ENCODE measurements around the gene ADARB2.

The ADARB2 gene

DNA sequence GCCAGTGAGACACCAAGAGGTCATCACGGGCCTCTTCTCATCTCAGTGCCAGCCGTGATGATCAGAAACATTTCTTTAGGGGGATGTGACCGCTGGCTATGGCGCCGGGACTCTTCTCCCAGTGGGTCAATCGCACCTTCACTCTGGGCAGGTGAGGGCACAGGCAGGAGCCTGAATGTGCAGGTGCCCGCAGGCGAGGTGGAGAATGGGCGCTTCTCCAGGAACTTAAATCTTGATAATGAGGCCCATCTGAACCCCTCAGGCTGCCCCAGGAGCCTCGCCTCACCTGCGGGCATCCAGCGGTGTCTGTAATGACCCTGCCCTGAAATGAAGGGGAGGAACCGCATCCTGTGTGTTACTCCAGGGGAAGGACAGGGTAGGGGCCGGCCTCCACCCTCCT is 204.7 kb downstream of the ADARB2 start:
- Histone ChIP-seq H3K27ac (ENCODE audit: extremely low read depth, low read depth, low read length) (no peak overlapping the region), H3K36me3 (ENCODE audit: control insufficient read depth in 2 of 2, insufficient read depth in 1 of 2, low read length in 2 of 2) (no peaks in the 10 kb centered on the region), H3K9me3 (ENCODE audit: control insufficient read depth, insufficient read depth, low read depth, low read length) (no peaks in the 10 kb centered on the region), H3K4me3 (ENCODE audit: low read depth, low read length) (no peak overlapping the region), H3K4me1 (ENCODE audit: control insufficient read depth, insufficient read depth, low read length) (no peaks in the 10 kb centered on the region)
- ChIA-PET POLR2A (interaction anchor here (0.7 kb wide), 1 partner anchor 95 kb away, joined by 3 read pairs; no protein-coding TSS in a partner anchor), CTCF (interaction anchor here (0.7 to 1.7 kb wide), 2 partner anchors 22 to 111 kb away, joined by 3 to 4 read pairs; no protein-coding TSS in a partner anchor)
- TF ChIP-seq ZNF350 (tag by site-specific recombination; IDR thresholded peaks at IDR 0.05) = no peak
- no peak for TF ChIP-seq ZNF202 (tag by site-specific recombination; IDR thresholded peaks at IDR 0.05; ENCODE audit: borderline replicate concordance)
- TF ChIP-seq TRIM28 (IDR thresholded peaks at IDR 0.05; ENCODE audit: borderline replicate concordance, low read length) = no peak
- TF ChIP-seq ZSCAN4 (tag by site-specific recombination; IDR thresholded peaks at IDR 0.05) = no peak
- no peak for TF ChIP-seq ZBTB20 (tag by site-specific recombination; IDR thresholded peaks at IDR 0.05)
- no peak for TF ChIP-seq ZNF146 (tag by site-specific recombination; IDR thresholded peaks at IDR 0.05)
- TF ChIP-seq CTCF (tag by site-specific recombination; IDR thresholded peaks at IDR 0.05) = no peak
- no peak for TF ChIP-seq ZBTB8A (tag by site-specific recombination; IDR thresholded peaks at IDR 0.05)
- no peak for TF ChIP-seq ZNF501 (tag by site-specific recombination; IDR thresholded peaks at IDR 0.05)
- no peak for TF ChIP-seq ZNF670 (tag by site-specific recombination; IDR thresholded peaks at IDR 0.05; ENCODE audit: low read depth)
- TF ChIP-seq YY2 (tag by site-specific recombination; IDR thresholded peaks at IDR 0.05) = no peak
- no peak for TF ChIP-seq KLF1 (tag by site-specific recombination; IDR thresholded peaks at IDR 0.05)
- no peak for TF ChIP-seq ZNF530 (tag by site-specific recombination; IDR thresholded peaks at IDR 0.05; ENCODE audit: low read depth)
- no peak for TF ChIP-seq IKZF3 (tag by site-specific recombination; IDR thresholded peaks at IDR 0.05)
- TF ChIP-seq, protein P1, sequence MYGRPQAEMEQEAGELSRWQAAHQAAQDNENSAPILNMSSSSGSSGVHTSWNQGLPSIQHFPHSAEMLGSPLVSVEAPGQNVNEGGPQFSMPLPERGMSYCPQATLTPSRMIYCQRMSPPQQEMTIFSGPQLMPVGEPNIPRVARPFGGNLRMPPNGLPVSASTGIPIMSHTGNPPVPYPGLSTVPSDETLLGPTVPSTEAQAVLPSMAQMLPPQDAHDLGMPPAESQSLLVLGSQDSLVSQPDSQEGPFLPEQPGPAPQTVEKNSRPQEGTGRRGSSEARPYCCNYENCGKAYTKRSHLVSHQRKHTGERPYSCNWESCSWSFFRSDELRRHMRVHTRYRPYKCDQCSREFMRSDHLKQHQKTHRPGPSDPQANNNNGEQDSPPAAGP (tag by site-specific recombination; IDR thresholded peaks at IDR 0.05) = no peak
- TF ChIP-seq ZNF585B (tag by site-specific recombination; IDR thresholded peaks at IDR 0.05) = no peak
- TF ChIP-seq, protein P2, sequence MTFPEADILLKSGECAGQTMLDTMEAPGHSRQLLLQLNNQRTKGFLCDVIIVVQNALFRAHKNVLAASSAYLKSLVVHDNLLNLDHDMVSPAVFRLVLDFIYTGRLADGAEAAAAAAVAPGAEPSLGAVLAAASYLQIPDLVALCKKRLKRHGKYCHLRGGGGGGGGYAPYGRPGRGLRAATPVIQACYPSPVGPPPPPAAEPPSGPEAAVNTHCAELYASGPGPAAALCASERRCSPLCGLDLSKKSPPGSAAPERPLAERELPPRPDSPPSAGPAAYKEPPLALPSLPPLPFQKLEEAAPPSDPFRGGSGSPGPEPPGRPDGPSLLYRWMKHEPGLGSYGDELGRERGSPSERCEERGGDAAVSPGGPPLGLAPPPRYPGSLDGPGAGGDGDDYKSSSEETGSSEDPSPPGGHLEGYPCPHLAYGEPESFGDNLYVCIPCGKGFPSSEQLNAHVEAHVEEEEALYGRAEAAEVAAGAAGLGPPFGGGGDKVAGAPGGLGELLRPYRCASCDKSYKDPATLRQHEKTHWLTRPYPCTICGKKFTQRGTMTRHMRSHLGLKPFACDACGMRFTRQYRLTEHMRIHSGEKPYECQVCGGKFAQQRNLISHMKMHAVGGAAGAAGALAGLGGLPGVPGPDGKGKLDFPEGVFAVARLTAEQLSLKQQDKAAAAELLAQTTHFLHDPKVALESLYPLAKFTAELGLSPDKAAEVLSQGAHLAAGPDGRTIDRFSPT (tag by site-specific recombination; IDR thresholded peaks at IDR 0.05) = no peak

DNA sequence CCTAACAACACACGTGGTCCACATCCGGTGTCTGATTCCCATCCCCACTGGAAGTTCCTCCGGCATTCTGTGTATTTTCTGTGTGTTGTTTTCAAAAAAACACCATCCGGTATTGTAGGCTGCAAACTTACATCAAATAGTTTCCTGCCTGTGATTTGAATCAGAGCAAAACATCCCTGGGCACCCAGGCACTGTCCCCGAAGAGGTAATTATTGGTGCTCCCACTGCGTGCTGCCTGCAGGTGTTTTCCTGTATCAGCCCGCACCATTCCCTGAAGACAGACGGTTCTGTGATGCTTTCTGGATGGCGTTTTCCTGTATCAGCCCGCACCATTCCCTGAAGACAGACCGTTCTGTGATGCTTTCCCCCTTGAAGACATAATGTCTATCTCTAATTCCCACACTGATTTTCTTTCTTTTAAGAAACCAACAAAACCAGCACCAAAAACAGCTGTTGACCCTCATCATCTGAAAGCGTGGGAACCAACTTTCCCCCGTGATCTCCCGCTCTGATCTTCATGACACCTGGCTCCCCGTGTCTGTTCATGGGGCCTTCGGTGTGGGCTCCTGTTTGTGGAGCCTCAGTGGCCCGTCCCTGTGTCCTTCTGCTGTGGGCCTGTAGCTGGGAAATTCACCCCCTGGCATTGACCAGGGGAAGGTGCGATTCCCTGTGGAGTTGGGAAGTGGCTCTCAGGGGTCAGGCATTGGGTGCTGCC is 205.3 kb downstream of the ADARB2 start:
- no peaks in the 10 kb centered on the region for H3K9me3 ChIP-seq (ENCODE audit: control insufficient read depth, insufficient read depth, low read depth, low read length)
- CTCF ChIA-PET = interaction anchor here (0.7 to 1.7 kb wide), 2 partner anchors 21 to 111 kb away, joined by 3 to 4 read pairs; no protein-coding TSS in a partner anchor
- no peaks in the 10 kb centered on the region for H3K36me3 ChIP-seq (ENCODE audit: control insufficient read depth in 2 of 2, insufficient read depth in 1 of 2, low read length in 2 of 2)
- H3K4me1 ChIP-seq (ENCODE audit: control insufficient read depth, insufficient read depth, low read length) = no peaks in the 10 kb centered on the region
- POLR2A ChIA-PET = no interaction called here
- H3K27ac ChIP-seq (ENCODE audit: extremely low read depth, low read depth, low read length) = no peak overlapping the region
- no peak overlapping the region for H3K4me3 ChIP-seq (ENCODE audit: low read depth, low read length)
- no peak for TF ChIP-seq ZNF561 (tag by site-specific recombination; IDR thresholded peaks at IDR 0.05; ENCODE audit: borderline replicate concordance)
- TF ChIP-seq, protein P3, sequence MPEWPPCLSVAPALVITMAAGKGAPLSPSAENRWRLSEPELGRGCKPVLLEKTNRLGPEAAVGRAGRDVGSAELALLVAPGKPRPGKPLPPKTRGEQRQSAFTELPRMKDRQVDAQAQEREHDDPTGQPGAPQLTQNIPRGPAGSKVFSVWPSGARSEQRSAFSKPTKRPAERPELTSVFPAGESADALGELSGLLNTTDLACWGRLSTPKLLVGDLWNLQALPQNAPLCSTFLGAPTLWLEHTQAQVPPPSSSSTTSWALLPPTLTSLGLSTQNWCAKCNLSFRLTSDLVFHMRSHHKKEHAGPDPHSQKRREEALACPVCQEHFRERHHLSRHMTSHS (tag by site-specific recombination; IDR thresholded peaks at IDR 0.05) = no peak
- TF ChIP-seq, protein P4, sequence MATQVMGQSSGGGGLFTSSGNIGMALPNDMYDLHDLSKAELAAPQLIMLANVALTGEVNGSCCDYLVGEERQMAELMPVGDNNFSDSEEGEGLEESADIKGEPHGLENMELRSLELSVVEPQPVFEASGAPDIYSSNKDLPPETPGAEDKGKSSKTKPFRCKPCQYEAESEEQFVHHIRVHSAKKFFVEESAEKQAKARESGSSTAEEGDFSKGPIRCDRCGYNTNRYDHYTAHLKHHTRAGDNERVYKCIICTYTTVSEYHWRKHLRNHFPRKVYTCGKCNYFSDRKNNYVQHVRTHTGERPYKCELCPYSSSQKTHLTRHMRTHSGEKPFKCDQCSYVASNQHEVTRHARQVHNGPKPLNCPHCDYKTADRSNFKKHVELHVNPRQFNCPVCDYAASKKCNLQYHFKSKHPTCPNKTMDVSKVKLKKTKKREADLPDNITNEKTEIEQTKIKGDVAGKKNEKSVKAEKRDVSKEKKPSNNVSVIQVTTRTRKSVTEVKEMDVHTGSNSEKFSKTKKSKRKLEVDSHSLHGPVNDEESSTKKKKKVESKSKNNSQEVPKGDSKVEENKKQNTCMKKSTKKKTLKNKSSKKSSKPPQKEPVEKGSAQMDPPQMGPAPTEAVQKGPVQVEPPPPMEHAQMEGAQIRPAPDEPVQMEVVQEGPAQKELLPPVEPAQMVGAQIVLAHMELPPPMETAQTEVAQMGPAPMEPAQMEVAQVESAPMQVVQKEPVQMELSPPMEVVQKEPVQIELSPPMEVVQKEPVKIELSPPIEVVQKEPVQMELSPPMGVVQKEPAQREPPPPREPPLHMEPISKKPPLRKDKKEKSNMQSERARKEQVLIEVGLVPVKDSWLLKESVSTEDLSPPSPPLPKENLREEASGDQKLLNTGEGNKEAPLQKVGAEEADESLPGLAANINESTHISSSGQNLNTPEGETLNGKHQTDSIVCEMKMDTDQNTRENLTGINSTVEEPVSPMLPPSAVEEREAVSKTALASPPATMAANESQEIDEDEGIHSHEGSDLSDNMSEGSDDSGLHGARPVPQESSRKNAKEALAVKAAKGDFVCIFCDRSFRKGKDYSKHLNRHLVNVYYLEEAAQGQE (tag by site-specific recombination; IDR thresholded peaks at IDR 0.05) = no peak
- no peak for TF ChIP-seq ZNF10 (tag by site-specific recombination; IDR thresholded peaks at IDR 0.05)
- no peak for TF ChIP-seq YY1 (tag by site-specific recombination; IDR thresholded peaks at IDR 0.05)
- TF ChIP-seq ZNF596 (tag by site-specific recombination; IDR thresholded peaks at IDR 0.05) = no peak
